Kidney (tissue), 14 donors: ENCODE measurements around the gene TGOLN2. TPM values are rescaled to one million over a fixed set of nuclear protein-coding genes. Genes with fewer than 3 reads are reported as not detected.

Source experiments
- DNase-seq, 5 donors: peaks; one replicate each; pipeline ENCODE4 v3.0.0-alpha.2; 2013 to 2020
- FAIRE-seq: peaks from 2 replicates; lab custom pipeline; 2012; peaks lifted over from hg19 to GRCh38; lab: Jason Lieb, UNC
- H3K27ac ChIP-seq, 2 donors: one replicate each; pipeline ENCODE4 v1.7.0; 2013; ENCODE audit warnings: low read depth in 2 of 2, low read length in 2 of 2, inconsistent platforms in 1 of 2
- H3K27me3 ChIP-seq: one replicate; pipeline ENCODE4 v1.7.1; 2013; ENCODE audit warnings: low read length, inconsistent platforms; ENCODE audit not compliant: control insufficient read depth, insufficient read depth
- H3K36me3 ChIP-seq, 3 donors: one replicate each; pipeline versions ENCODE4 v1.7.0 to v1.7.1; 2013; ENCODE audit warnings: low read length in 3 of 3, control low read depth in 1 of 3, inconsistent platforms in 1 of 3; ENCODE audit not compliant: insufficient read depth in 3 of 3, control insufficient read depth in 2 of 3
- H3K4me1 ChIP-seq, 3 donors: one replicate each; pipeline versions ENCODE4 v1.7.0 to v1.7.1; 2013; ENCODE audit warnings: low read length in 3 of 3, inconsistent platforms in 1 of 3, low read depth in 1 of 3; ENCODE audit not compliant: control insufficient read depth in 2 of 3, insufficient read depth in 2 of 3
- H3K4me3 ChIP-seq, 3 donors: one replicate each; pipeline versions ENCODE4 v1.7.0 to v1.8.1; 2013; ENCODE audit warnings: low read length in 3 of 3, control low read depth in 1 of 3, inconsistent platforms in 1 of 3
- H3K9ac ChIP-seq, 3 donors: one replicate each; pipeline versions ENCODE4 v1.7.0 to v1.7.1; 2013; ENCODE audit warnings: low read length in 3 of 3, control low read depth in 1 of 3, inconsistent platforms in 1 of 3
- H3K9me3 ChIP-seq, 3 donors: one replicate each; pipeline versions ENCODE4 v1.7.0 to v1.7.1; 2013; ENCODE audit warnings: low read length in 3 of 3, control low read depth in 1 of 3, inconsistent platforms in 1 of 3; ENCODE audit not compliant: control insufficient read depth in 2 of 3, insufficient read depth in 1 of 3
- CTCF ChIP-seq: IDR thresholded peaks from 3 replicates; pipeline ENCODE4 v1.5.1; 2012; ENCODE audit warnings: mild to moderate bottlenecking, moderate library complexity, borderline replicate concordance; ENCODE audit not compliant: insufficient read depth; ENCODE audit errors: extremely low read depth
- intact Hi-C: fragments of 100-400 bp; cut with DNase I; formaldehyde crosslinking; loops from one replicate; pipeline ENCODE4 v1.11.1; 2022
- polyA plus RNA-seq: library from polyadenylated mRNA; stranded (reverse); fragments of 350-450 nt; fragmentation: Illumina TruSeq; extraction: RNeasy Lipid Tissue Mini Kit (QIAGEN cat#74804); gene quantifications from one replicate; pipeline ENCODE4 v1.2.3, GENCODE V29; 2014; ENCODE audit warnings: low read depth, low replicate concordance; ENCODE audit not compliant: insufficient read depth
- total RNA-seq: library from RNA; stranded (reverse); fragmentation: NEBNext Ultra II Directional; extraction: Animal tissue kit (Norgen Biotek cat#: 25700); gene quantifications from one replicate; pipeline ENCODE4 v1.2.1, GENCODE V29; 2021
- donor health status: control.
- donor health status: control.
- donor health status: control.
- donor health status: control.
- donor health status: control.
- donor health status: DM: yes; HTN: yes; CAD: no.
- donor health status: Normal renal cell carcinoma (clear cell type).

TGOLN2 gene
- total and polyA plus RNA-seq, 2 donors from 2014 or later = 71.8 to 175 TPM

GRCh38 chr2:85277416-85278158, 50.2 kb downstream of the TGOLN2 start:
- H3K36me3 ChIP-seq = no peaks in the 10 kb centered on the region
- peak in 4 of 5 donors; percentile 91 to 97 (median 94) for DNase-seq
- TF ChIP-seq CTCF = no peak
- intact Hi-C loops = loop anchor here (10.0 kb wide), 1 partner anchor 143 kb away; the partner anchor contains the start of gene TCF7L1
- H3K27ac ChIP-seq = peak overlapping the region in 1 of 2 donors; percentile 5
- no peak overlapping the region for H3K4me3 ChIP-seq
- no peak for FAIRE-seq
- H3K9ac ChIP-seq = no peak overlapping the region
- peaks cover 0 to 20% (median 8%) of the 10 kb centered on the region in 3 donors for H3K4me1 ChIP-seq
- no peaks in the 10 kb centered on the region for H3K9me3 ChIP-seq
- no peaks in the 10 kb centered on the region for H3K27me3 ChIP-seq

- intact Hi-C loops = loop anchor here (10.0 kb wide), 1 partner anchor 142 kb away; the partner anchor contains the start of gene TCF7L1
- no peak for TF ChIP-seq CTCF
- Histone ChIP-seq H3K9ac (peak overlapping the region in 1 of 3 donors; percentile 47), H3K36me3 (no peaks in the 10 kb centered on the region), H3K27me3 (no peaks in the 10 kb centered on the region), H3K9me3 (no peaks in the 10 kb centered on the region), H3K4me3 (peak overlapping the region in 2 of 3 donors; percentile 16 to 55), H3K4me1 (peaks cover 0 to 20% (median 8%) of the 10 kb centered on the region in 3 donors), H3K27ac (peak overlapping the region; percentile 26 to 76)
- DNase-seq (peak in 1 of 5 donors; percentile 43), FAIRE-seq (no peak)
Measured at GRCh38 chr2:85276571-85277118, 51.1 kb downstream of the TGOLN2 start.

DNA sequence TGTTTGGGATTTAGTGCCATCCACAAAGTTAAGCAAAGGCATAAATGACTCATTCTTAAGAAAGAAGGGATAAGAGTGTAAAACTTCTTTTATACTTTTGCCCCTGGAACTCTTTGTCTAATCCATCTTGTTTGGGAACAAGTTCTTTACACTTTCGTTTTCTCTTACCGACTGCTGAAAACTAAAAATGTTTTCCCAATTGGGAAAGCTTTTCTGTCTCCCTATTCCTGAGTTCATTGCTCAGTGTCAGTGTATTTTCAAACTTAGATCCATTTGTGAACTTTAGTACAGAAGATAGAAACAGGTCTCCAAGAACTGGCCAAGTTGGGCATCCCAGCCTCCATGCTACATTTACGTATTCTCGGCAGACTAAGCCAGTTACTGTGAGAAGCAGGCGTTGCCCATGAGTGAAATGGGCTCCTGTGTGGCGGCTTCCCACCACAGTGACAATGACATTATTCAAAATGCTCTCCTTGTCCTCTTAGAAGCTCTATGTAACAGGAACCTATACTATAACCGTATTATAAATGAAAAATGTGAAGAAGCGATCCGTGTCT, 51.7 kb downstream of the TGOLN2 start:
- H3K27ac ChIP-seq = peak overlapping the region; percentile 26 to 76
- H3K9ac ChIP-seq = peak overlapping the region in 1 of 3 donors; percentile 47
- no peaks in the 10 kb centered on the region for H3K36me3 ChIP-seq
- H3K4me1 ChIP-seq = peaks cover 0 to 20% (median 8%) of the 10 kb centered on the region in 3 donors
- H3K27me3 ChIP-seq = no peaks in the 10 kb centered on the region
- intact Hi-C loops = loop anchor here (10.0 kb wide), 1 partner anchor 141 kb away; the partner anchor contains the start of gene TCF7L1
- DNase-seq (no peak), FAIRE-seq (no peak)
- TF ChIP-seq CTCF = no peak
- H3K4me3 ChIP-seq = peak overlapping the region in 2 of 3 donors; percentile 38 to 55
- no peaks in the 10 kb centered on the region for H3K9me3 ChIP-seq
